Activated T-cell treated with anti-CD3 and anti-CD28 coated beads, Interleukin-2, amount 50 U/mL, for 72 hours (primary cell): ENCODE data around the gene NPFFR2. TPM values are rescaled to one million over a fixed set of nuclear protein-coding genes. Genes with fewer than 3 reads are reported as not detected.

Source experiments
- ATAC-seq, 2 donors: fragments of 150-1000 bp; cut with Tn5 transposase; replicated peaks in 1 of 2; 2 replicates each; pipeline ENCODE4 v1.10.0; 2021; ENCODE audit warnings: moderate library complexity in 2 of 2, mild to moderate bottlenecking in 1 of 2
- DNase-seq, 2 donors: peaks; one replicate each; pipeline ENCODE4 v3.0.0; 2021 to 2022; ENCODE audit warnings: mixed read lengths in 1 of 2
- H3K27ac Mint-ChIP-seq: one replicate; pipeline ENCODE4 v1.8.0; 2022; ENCODE audit warnings: mild to moderate bottlenecking, moderate library complexity, mixed read lengths
- H3K27me3 Mint-ChIP-seq: one replicate; pipeline ENCODE4 v1.8.0; 2022; ENCODE audit warnings: low read depth, mixed read lengths
- H3K36me3 Mint-ChIP-seq, 2 donors: one replicate each; pipeline ENCODE4 v1.8.0; 2022; ENCODE audit warnings: mixed read lengths in 2 of 2, mild to moderate bottlenecking in 1 of 2; ENCODE audit not compliant: insufficient read depth in 2 of 2
- H3K4me1 Mint-ChIP-seq: one replicate; pipeline ENCODE4 v1.8.0; 2022; ENCODE audit warnings: low read depth, mixed read lengths
- H3K4me3 Mint-ChIP-seq, 2 donors: one replicate each; pipeline ENCODE4 v1.8.0; 2022; ENCODE audit warnings: mild to moderate bottlenecking in 2 of 2, mixed read lengths in 2 of 2, moderate library complexity in 2 of 2
- H3K9me3 Mint-ChIP-seq, 2 donors: one replicate each; pipeline ENCODE4 v1.8.0; 2022; ENCODE audit warnings: mixed read lengths in 2 of 2
- total RNA-seq, 2 donors: library from RNA; stranded (reverse); gene quantifications; one replicate each; pipeline ENCODE4 v1.2.3, GENCODE V29; 2022

NPFFR2 gene
- total RNA-seq = not detected

DNA sequence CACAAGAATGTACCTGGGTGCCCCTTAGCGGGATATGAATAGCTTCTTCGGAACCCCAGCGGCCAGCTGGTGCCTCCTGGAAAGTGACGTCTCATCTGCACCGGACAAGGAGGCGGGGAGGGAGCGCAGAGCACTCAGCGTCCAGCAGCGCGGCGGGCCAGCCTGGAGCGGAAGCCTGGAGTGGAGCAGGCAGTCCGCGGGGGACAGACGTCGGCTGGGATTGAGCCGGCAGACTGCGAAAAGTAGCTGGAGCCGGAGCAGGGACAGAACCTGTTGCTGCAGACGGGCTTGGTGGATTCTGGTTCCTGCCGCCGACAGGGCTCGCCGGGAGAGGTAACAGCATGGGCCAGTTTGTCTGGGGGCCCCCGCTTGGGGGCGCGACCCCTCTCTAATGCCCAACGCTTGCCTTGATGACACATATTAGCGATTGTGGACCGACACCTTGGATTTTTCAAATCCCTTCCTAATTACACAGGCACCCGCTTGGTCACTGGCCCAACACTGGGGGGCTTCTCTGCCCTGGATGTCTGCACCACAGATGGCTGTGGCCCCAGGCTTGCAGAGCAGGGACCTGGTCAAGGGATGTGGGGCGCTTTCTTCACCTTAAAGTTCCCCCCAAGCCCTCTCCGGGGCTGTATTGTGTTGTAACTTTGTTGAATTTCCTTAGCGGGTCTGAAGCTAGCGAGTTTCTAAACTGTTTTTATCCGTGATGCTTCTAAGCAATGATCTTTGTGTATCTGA lies at the start of gene NPFFR2:
TSS of gene NPFFR2 (plus strand) at position 133 of the 741 bp plus-strand sequence. CDS start 96,592 bp downstream, outside the sequence.
- no peaks in the 10 kb centered on the region for H3K4me1 Mint-ChIP-seq
- H3K36me3 Mint-ChIP-seq = no peaks in the 10 kb centered on the region
- peaks cover 15% of the 10 kb centered on the region for H3K27me3 Mint-ChIP-seq
- H3K4me3 Mint-ChIP-seq = no peak within 1 kb of the TSS
- H3K27ac Mint-ChIP-seq = no peak within 1 kb of the TSS
- ATAC-seq (no peak), DNase-seq (no peak)
- H3K9me3 Mint-ChIP-seq = no peaks in the 10 kb centered on the region

- Mint-ChIP-seq H3K27ac (no peak overlapping the region), H3K4me3 (no peak overlapping the region), H3K9me3 (peaks cover 2 to 12% of the 10 kb centered on the region in 2 donors), H3K4me1 (no peaks in the 10 kb centered on the region), H3K36me3 (peaks cover 3 to 4% of the 10 kb centered on the region in 2 donors), H3K27me3 (no peaks in the 10 kb centered on the region)
- no peak for ATAC-seq
- no peak for DNase-seq
These were observed 39.1 kb upstream of the NPFFR2 start for GRCh38 chr4:71992571-71993312.

GRCh38 chr4:71994559-71994958 lies 37.2 kb upstream of the NPFFR2 start:
- Mint-ChIP-seq H3K27ac (no peak overlapping the region), H3K4me3 (no peak overlapping the region), H3K27me3 (no peaks in the 10 kb centered on the region), H3K9me3 (peaks cover 7 to 17% of the 10 kb centered on the region in 2 donors), H3K36me3 (peaks cover 3 to 4% of the 10 kb centered on the region in 2 donors), H3K4me1 (no peaks in the 10 kb centered on the region)
- DNase-seq (no peak), ATAC-seq (no peak)

DNA sequence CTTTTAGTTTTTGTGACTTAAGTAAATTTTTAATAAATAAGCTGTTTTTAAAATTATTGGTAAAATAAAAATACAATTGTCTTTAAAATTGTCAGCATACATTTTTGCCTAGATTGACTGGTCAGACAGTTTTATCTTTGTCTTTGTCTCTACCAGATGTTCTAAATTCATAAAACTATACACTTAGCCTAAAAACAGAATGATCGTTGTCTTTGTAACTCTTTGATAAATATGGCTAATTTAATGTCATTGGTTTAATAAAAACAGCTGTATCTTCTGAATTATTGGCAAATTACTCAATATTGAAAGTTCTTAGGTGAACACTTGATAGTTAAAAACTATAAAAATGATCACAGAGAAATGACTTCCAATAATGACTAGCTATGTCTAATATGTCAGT lies 36.5 kb upstream of the NPFFR2 start:
- peaks cover 11 to 17% of the 10 kb centered on the region in 2 donors for H3K9me3 Mint-ChIP-seq
- H3K36me3 Mint-ChIP-seq = peaks cover 3 to 4% of the 10 kb centered on the region in 2 donors
- no peak for DNase-seq
- no peak overlapping the region for H3K4me3 Mint-ChIP-seq
- H3K27ac Mint-ChIP-seq = no peak overlapping the region
- no peak for ATAC-seq
- H3K27me3 Mint-ChIP-seq = no peaks in the 10 kb centered on the region
- H3K4me1 Mint-ChIP-seq = no peaks in the 10 kb centered on the region

DNA sequence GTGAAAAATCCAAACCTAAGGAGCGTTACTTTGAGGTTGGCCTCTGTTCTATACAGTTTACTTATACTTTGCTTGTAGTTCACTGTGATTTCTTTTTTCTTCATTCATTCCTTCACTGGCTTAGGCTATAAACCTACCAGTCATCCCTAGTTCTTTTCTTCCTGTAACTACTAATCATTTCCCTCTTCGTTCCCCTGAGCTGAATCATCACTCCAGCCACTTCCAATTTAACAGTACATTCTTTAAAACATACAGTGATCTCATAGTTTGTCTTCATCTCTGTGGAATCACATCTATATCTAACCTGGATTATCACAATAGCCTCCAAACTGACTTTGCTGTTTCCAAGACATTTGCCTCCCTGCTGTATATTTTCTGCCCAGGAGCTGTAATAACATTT lies 25.2 kb upstream of the NPFFR2 start:
- no peaks in the 10 kb centered on the region for H3K4me1 Mint-ChIP-seq
- H3K36me3 Mint-ChIP-seq = no peaks in the 10 kb centered on the region
- no peaks in the 10 kb centered on the region for H3K27me3 Mint-ChIP-seq
- DNase-seq (no peak), ATAC-seq (no peak)
- H3K9me3 Mint-ChIP-seq = peaks cover 2 to 4% of the 10 kb centered on the region in 2 donors
- no peak overlapping the region for H3K27ac Mint-ChIP-seq
- no peak overlapping the region for H3K4me3 Mint-ChIP-seq

GRCh38 chr4:72011906-72012305 lies 19.9 kb upstream of the NPFFR2 start:
- ATAC-seq = no peak
- no peak overlapping the region for H3K27ac Mint-ChIP-seq
- H3K27me3 Mint-ChIP-seq = no peaks in the 10 kb centered on the region
- H3K4me1 Mint-ChIP-seq = no peaks in the 10 kb centered on the region
- peaks cover 0 to 2% of the 10 kb centered on the region in 2 donors for H3K9me3 Mint-ChIP-seq
- no peak for DNase-seq
- H3K4me3 Mint-ChIP-seq = no peak overlapping the region
- no peaks in the 10 kb centered on the region for H3K36me3 Mint-ChIP-seq

- no peak overlapping the region for H3K4me3 Mint-ChIP-seq
- H3K36me3 Mint-ChIP-seq = no peaks in the 10 kb centered on the region
- no peak for ATAC-seq
- no peak overlapping the region for H3K27ac Mint-ChIP-seq
- no peaks in the 10 kb centered on the region for H3K9me3 Mint-ChIP-seq
- H3K4me1 Mint-ChIP-seq = no peaks in the 10 kb centered on the region
- H3K27me3 Mint-ChIP-seq = no peaks in the 10 kb centered on the region
- DNase-seq = no peak
These were observed 15.8 kb upstream of the NPFFR2 start for GRCh38 chr4:72016011-72016410.

GRCh38 chr4:72019688-72020087 lies 12.1 kb upstream of the NPFFR2 start:
- H3K36me3 Mint-ChIP-seq = no peaks in the 10 kb centered on the region
- ATAC-seq = no peak
- no peak overlapping the region for H3K27ac Mint-ChIP-seq
- no peaks in the 10 kb centered on the region for H3K4me1 Mint-ChIP-seq
- H3K9me3 Mint-ChIP-seq = peaks cover 2 to 5% of the 10 kb centered on the region in 2 donors
- H3K4me3 Mint-ChIP-seq = no peak overlapping the region
- no peak for DNase-seq
- H3K27me3 Mint-ChIP-seq = no peaks in the 10 kb centered on the region

- H3K27me3 Mint-ChIP-seq = no peaks in the 10 kb centered on the region
- H3K36me3 Mint-ChIP-seq = no peaks in the 10 kb centered on the region
- H3K27ac Mint-ChIP-seq = no peak overlapping the region
- DNase-seq = no peak
- peaks cover 2 to 5% of the 10 kb centered on the region in 2 donors for H3K9me3 Mint-ChIP-seq
- H3K4me1 Mint-ChIP-seq = no peaks in the 10 kb centered on the region
- no peak for ATAC-seq
- H3K4me3 Mint-ChIP-seq = no peak overlapping the region
These were observed 9.2 kb upstream of the NPFFR2 start for GRCh38 chr4:72022553-72022952.

- H3K27ac Mint-ChIP-seq = no peak overlapping the region
- H3K4me3 Mint-ChIP-seq = no peak overlapping the region
- DNase-seq (no peak), ATAC-seq (no peak)
- no peaks in the 10 kb centered on the region for H3K9me3 Mint-ChIP-seq
- H3K36me3 Mint-ChIP-seq = no peaks in the 10 kb centered on the region
- no peaks in the 10 kb centered on the region for H3K27me3 Mint-ChIP-seq
- no peaks in the 10 kb centered on the region for H3K4me1 Mint-ChIP-seq
These were observed 23.8 kb downstream of the NPFFR2 start for GRCh38 chr4:72055566-72055965.

- no peak for ATAC-seq
- no peak overlapping the region for H3K4me3 Mint-ChIP-seq
These were observed 31.9 kb downstream of the NPFFR2 start for GRCh38 chr4:72063726-72064125.

GRCh38 chr4:72067051-72067450 lies 35.3 kb downstream of the NPFFR2 start:
- Mint-ChIP-seq H3K9me3 (no peaks in the 10 kb centered on the region), H3K36me3 (no peaks in the 10 kb centered on the region), H3K4me1 (no peaks in the 10 kb centered on the region), H3K27ac (no peak overlapping the region), H3K27me3 (no peaks in the 10 kb centered on the region), H3K4me3 (no peak overlapping the region)
- DNase-seq (no peak), ATAC-seq (no peak)

More at GRCh38 chr4:72063726-72064125, 31.9 kb downstream of the NPFFR2 start:
- Mint-ChIP-seq H3K4me1 (no peaks in the 10 kb centered on the region), H3K27ac (no peak overlapping the region), H3K27me3 (no peaks in the 10 kb centered on the region), H3K36me3 (no peaks in the 10 kb centered on the region), H3K9me3 (no peaks in the 10 kb centered on the region)
- no peak for DNase-seq

- Mint-ChIP-seq H3K27ac (no peak overlapping the region), H3K4me3 (no peak overlapping the region), H3K27me3 (no peaks in the 10 kb centered on the region), H3K4me1 (no peaks in the 10 kb centered on the region), H3K36me3 (no peaks in the 10 kb centered on the region), H3K9me3 (no peaks in the 10 kb centered on the region)
- DNase-seq (no peak), ATAC-seq (no peak)
These were observed 42.0 kb downstream of the NPFFR2 start for GRCh38 chr4:72073816-72074215.
